ENCODE results near the gene HPGDS. TPM values are rescaled to one million over a fixed set of nuclear protein-coding genes. Genes with fewer than 3 reads are reported as not detected.

HPGDS gene
- total and polyA plus RNA-seq, 12 donors = 0.48 to 3.1 (median 1.3) TPM

DNA sequence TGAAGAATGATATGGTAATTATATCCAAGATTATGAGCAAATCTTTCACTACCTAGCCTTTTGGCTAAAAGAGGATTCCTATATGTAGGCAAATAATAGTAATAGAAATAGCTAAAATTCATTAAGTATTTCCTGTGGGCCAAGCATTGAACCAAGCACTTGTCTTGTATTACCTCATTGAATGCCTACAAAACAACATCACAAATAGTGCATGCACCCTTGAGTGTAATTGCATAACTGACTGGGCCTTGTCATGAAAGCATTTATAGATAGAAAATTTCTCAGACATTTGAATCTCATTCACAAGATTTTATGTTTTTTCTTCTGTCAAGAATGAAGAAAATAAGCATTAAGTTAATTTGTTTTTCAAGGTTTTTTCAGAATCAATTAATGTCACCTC is 3.9 kb upstream of the HPGDS start:
- TF ChIP-seq, protein P1, sequence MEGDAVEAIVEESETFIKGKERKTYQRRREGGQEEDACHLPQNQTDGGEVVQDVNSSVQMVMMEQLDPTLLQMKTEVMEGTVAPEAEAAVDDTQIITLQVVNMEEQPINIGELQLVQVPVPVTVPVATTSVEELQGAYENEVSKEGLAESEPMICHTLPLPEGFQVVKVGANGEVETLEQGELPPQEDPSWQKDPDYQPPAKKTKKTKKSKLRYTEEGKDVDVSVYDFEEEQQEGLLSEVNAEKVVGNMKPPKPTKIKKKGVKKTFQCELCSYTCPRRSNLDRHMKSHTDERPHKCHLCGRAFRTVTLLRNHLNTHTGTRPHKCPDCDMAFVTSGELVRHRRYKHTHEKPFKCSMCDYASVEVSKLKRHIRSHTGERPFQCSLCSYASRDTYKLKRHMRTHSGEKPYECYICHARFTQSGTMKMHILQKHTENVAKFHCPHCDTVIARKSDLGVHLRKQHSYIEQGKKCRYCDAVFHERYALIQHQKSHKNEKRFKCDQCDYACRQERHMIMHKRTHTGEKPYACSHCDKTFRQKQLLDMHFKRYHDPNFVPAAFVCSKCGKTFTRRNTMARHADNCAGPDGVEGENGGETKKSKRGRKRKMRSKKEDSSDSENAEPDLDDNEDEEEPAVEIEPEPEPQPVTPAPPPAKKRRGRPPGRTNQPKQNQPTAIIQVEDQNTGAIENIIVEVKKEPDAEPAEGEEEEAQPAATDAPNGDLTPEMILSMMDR (IDR thresholded peaks at IDR 0.05) = no peak
- TF ChIP-seq POLR2A (IDR thresholded peaks at IDR 0.05) = no peak
- no peaks in the 10 kb centered on the region for H3K9me3 ChIP-seq (replicated peaks in 1 of 3)
- H3K4me3 ChIP-seq = no peak overlapping the region
- H3K36me3 ChIP-seq (replicated peaks in 1 of 2) = no peaks in the 10 kb centered on the region
- no peak for DNase-seq
- no peaks in the 10 kb centered on the region for H3K27me3 ChIP-seq
- intact Hi-C loops (cut with DNase I) = no loop called here
- no peak overlapping the region for H3K27ac ChIP-seq
- no peaks in the 10 kb centered on the region for H3K4me1 ChIP-seq (replicated peaks in 1 of 2)

DNA sequence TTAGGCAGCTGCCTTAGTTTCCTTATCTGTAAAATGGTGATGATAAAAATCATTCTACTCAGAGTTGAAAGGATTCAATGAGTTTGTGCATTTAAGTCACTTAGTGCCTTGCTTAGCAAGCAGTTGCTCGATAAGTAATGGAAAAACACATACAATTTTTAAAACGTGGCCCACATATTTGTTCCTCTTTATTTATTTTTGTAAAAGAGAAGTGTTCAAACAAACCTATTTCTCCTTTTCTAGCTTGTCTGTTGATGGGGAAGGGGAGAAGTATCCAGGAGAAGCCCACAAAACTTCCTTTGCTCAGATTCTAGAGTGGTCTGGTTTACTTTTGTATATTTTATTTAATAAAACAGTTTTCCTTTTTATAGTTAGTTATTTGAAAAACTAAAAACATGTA is 3.3 kb upstream of the HPGDS start:
- DNase-seq = no peak
- 51 to 65% (median 56%) methylated on average over 2 of the region's 2 CpGs for WGBS, 4 donors
- H3K4me3 ChIP-seq = no peak overlapping the region
- H3K4me1 ChIP-seq (replicated peaks in 1 of 2) = no peaks in the 10 kb centered on the region
- H3K36me3 ChIP-seq (replicated peaks in 1 of 2) = no peaks in the 10 kb centered on the region
- TF ChIP-seq, protein P1 (IDR thresholded peaks at IDR 0.05) = no peak
- no peak for TF ChIP-seq POLR2A (IDR thresholded peaks at IDR 0.05)
- intact Hi-C loops (cut with DNase I) = no loop called here
- no peak overlapping the region for H3K27ac ChIP-seq
- no peaks in the 10 kb centered on the region for H3K9me3 ChIP-seq (replicated peaks in 1 of 3)
- no peaks in the 10 kb centered on the region for H3K27me3 ChIP-seq

DNA sequence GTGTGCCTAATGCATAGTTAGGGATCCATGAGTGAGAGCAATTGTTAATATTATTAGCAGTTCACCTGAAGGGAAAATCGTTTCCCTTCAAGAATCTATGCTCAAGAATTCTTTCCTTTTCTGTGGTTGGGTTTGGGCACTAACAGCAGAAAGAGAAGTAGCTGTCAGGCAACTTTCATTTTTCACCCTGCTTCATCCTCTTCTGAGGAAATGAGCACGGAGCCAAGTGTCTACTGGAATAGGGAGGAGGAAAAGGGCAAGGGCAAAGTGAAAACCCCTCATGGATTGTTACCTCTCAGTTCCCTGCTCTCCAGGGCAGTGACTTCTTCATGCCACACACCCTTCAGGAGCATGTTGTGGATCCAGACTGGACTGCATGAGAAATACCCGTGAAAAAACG is 2.6 kb upstream of the HPGDS start:
- 58 to 65% (median 62%) methylated on average over 4 of the region's 4 CpGs for WGBS, 4 donors
- TF ChIP-seq, protein P1 (IDR thresholded peaks at IDR 0.05) = no peak
- TF ChIP-seq POLR2A (IDR thresholded peaks at IDR 0.05) = no peak
- Histone ChIP-seq H3K27me3 (no peaks in the 10 kb centered on the region), H3K9me3 (replicated peaks in 1 of 3) (no peaks in the 10 kb centered on the region), H3K4me3 (no peak overlapping the region), H3K27ac (peak overlapping the region in 1 of 5 donors; percentile 33), H3K4me1 (replicated peaks in 1 of 2) (no peaks in the 10 kb centered on the region), H3K36me3 (replicated peaks in 1 of 2) (no peaks in the 10 kb centered on the region)
- no peak for DNase-seq
- intact Hi-C loops (cut with DNase I) = no loop called here

DNA sequence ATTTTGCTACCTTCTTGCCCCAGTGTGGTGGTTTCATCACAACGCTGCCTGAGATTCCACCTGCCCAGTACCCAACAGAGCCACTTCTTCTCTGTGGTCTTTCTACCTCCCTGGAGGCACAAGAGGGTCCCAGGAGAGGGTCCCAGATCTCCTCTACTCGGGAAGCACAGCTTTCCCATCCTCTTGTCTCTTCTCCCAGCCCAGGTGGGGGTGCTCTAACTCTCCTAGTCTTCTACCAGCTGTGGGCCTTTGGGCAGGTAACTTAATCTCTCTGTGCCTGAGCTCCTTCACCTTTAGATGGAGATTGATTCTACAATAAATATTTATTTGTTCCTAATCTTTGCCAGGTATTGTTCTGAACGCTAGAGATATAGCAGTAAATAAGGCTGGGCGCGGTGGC is 1.8 kb upstream of the HPGDS start:
- H3K27ac ChIP-seq = no peak overlapping the region
- TF ChIP-seq, protein P1 (IDR thresholded peaks at IDR 0.05) = no peak
- no peak for TF ChIP-seq POLR2A (IDR thresholded peaks at IDR 0.05)

More for the DNA sequence above, 1.8 kb upstream of the HPGDS start:
- WGBS, 4 donors = 83 to 93% (median 86%) methylated on average over 5 of the region's 5 CpGs
- DNase-seq = no peak
- Histone ChIP-seq H3K27me3 (no peaks in the 10 kb centered on the region), H3K4me3 (no peak overlapping the region), H3K9me3 (replicated peaks in 1 of 3) (no peaks in the 10 kb centered on the region), H3K36me3 (replicated peaks in 1 of 2) (no peaks in the 10 kb centered on the region), H3K4me1 (replicated peaks in 1 of 2) (no peaks in the 10 kb centered on the region)
- intact Hi-C loops (cut with DNase I) = no loop called here
